ENCODE data around the gene FAM177B.

Gene FAM177B

GRCh38 chr1:222788402-222789156 lies 51.6 kb downstream of the FAM177B start:
- Histone ChIP-seq H3K9me3 (ENCODE audit: insufficient read depth, low read depth, low read length) (no peaks in the 10 kb centered on the region), H4K12ac (ENCODE audit: low read depth, low read length) (no peak overlapping the region), H3K4me3 (ENCODE audit: low read depth, low read length) (no peak overlapping the region), H2AK5ac (ENCODE audit: low read length) (no peak overlapping the region), H4K8ac (ENCODE audit: low read depth, low read length) (no peak overlapping the region), H3K4ac (ENCODE audit: low read depth, low read length) (no peak overlapping the region), H2BK120ac (ENCODE audit: insufficient read depth, low read length, poor library complexity) (no peak overlapping the region), H2BK12ac (ENCODE audit: low read length) (no peak overlapping the region), H2AFZ (ENCODE audit: insufficient read depth, low read length, poor library complexity) (no peak overlapping the region), H3K9ac (ENCODE audit: low read length) (no peak overlapping the region), H3K4me2 (ENCODE audit: low read length) (no peak overlapping the region), H3K36me3 (ENCODE audit: control insufficient read depth in 1 of 2, insufficient read depth in 2 of 2, low read length in 2 of 2) (no peaks in the 10 kb centered on the region), H3K27me3 (ENCODE audit: insufficient read depth, low read length) (no peaks in the 10 kb centered on the region), H3K79me2 (ENCODE audit: control insufficient read depth, insufficient read depth, low read length, poor library complexity) (no peaks in the 10 kb centered on the region), H3K27ac (ENCODE audit: low read depth, low read length) (no peak overlapping the region), H3K79me1 (ENCODE audit: low read length) (no peaks in the 10 kb centered on the region), H3K4me1 (ENCODE audit: control insufficient read depth in 1 of 2, insufficient read depth in 2 of 2, low read length in 2 of 2) (no peaks in the 10 kb centered on the region), H3K18ac (ENCODE audit: low read length) (no peak overlapping the region), H4K91ac (ENCODE audit: low read depth, low read length) (no peak overlapping the region), H2BK5ac (ENCODE audit: low read depth, low read length, poor library complexity) (no peak overlapping the region), H3K23ac (ENCODE audit: low read length) (no peak overlapping the region), H3K14ac (ENCODE audit: low read length) (no peak overlapping the region)
- DNase-seq: no peak
- WGBS (ENCODE audit: extremely low coverage, insufficient coverage, insufficient read length): no CpG with 5 or more reads among the region's 3 CpGs

- H2AK5ac ChIP-seq (ENCODE audit: low read length): no peak overlapping the region
- H3K14ac ChIP-seq (ENCODE audit: low read length): no peak overlapping the region
- H3K9me3 ChIP-seq (ENCODE audit: insufficient read depth, low read depth, low read length): no peaks in the 10 kb centered on the region
- no peak overlapping the region for H3K18ac ChIP-seq (ENCODE audit: low read length)
- H3K4me1 ChIP-seq (ENCODE audit: control insufficient read depth in 1 of 2, insufficient read depth in 2 of 2, low read length in 2 of 2): no peaks in the 10 kb centered on the region
- no peak overlapping the region for H2BK5ac ChIP-seq (ENCODE audit: low read depth, low read length, poor library complexity)
- no peak overlapping the region for H4K91ac ChIP-seq (ENCODE audit: low read depth, low read length)
- DNase-seq: no peak
- no peak overlapping the region for H4K12ac ChIP-seq (ENCODE audit: low read depth, low read length)
- no peaks in the 10 kb centered on the region for H3K79me2 ChIP-seq (ENCODE audit: control insufficient read depth, insufficient read depth, low read length, poor library complexity)
- no peak overlapping the region for H3K4me2 ChIP-seq (ENCODE audit: low read length)
- no CpG with 5 or more reads among the region's 2 CpGs for WGBS (ENCODE audit: extremely low coverage, insufficient coverage, insufficient read length)
- H3K4me3 ChIP-seq (ENCODE audit: low read depth, low read length): no peak overlapping the region
- no peak overlapping the region for H4K8ac ChIP-seq (ENCODE audit: low read depth, low read length)
- H2BK120ac ChIP-seq (ENCODE audit: insufficient read depth, low read length, poor library complexity): no peak overlapping the region
- H3K27ac ChIP-seq (ENCODE audit: low read depth, low read length): no peak overlapping the region
- H3K9ac ChIP-seq (ENCODE audit: low read length): no peak overlapping the region
- no peaks in the 10 kb centered on the region for H3K27me3 ChIP-seq (ENCODE audit: insufficient read depth, low read length)
- no peak overlapping the region for H3K4ac ChIP-seq (ENCODE audit: low read depth, low read length)
- no peak overlapping the region for H2AFZ ChIP-seq (ENCODE audit: insufficient read depth, low read length, poor library complexity)
- H3K79me1 ChIP-seq (ENCODE audit: low read length): no peaks in the 10 kb centered on the region
- no peak overlapping the region for H2BK12ac ChIP-seq (ENCODE audit: low read length)
- no peaks in the 10 kb centered on the region for H3K36me3 ChIP-seq (ENCODE audit: control insufficient read depth in 1 of 2, insufficient read depth in 2 of 2, low read length in 2 of 2)
- H3K23ac ChIP-seq (ENCODE audit: low read length): no peak overlapping the region
Measured at GRCh38 chr1:222790115-222790514, 53.1 kb downstream of the FAM177B start.

GRCh38 chr1:222790520-222790919 lies 53.5 kb downstream of the FAM177B start:
- Histone ChIP-seq H3K79me2 (ENCODE audit: control insufficient read depth, insufficient read depth, low read length, poor library complexity) (no peaks in the 10 kb centered on the region), H4K91ac (ENCODE audit: low read depth, low read length) (no peak overlapping the region), H3K27ac (ENCODE audit: low read depth, low read length) (no peak overlapping the region), H3K79me1 (ENCODE audit: low read length) (no peaks in the 10 kb centered on the region), H3K36me3 (ENCODE audit: control insufficient read depth in 1 of 2, insufficient read depth in 2 of 2, low read length in 2 of 2) (no peaks in the 10 kb centered on the region), H3K23ac (ENCODE audit: low read length) (no peak overlapping the region), H3K27me3 (ENCODE audit: insufficient read depth, low read length) (no peaks in the 10 kb centered on the region), H4K12ac (ENCODE audit: low read depth, low read length) (no peak overlapping the region), H3K9ac (ENCODE audit: low read length) (no peak overlapping the region), H2BK12ac (ENCODE audit: low read length) (no peak overlapping the region), H4K8ac (ENCODE audit: low read depth, low read length) (no peak overlapping the region), H3K18ac (ENCODE audit: low read length) (no peak overlapping the region), H3K9me3 (ENCODE audit: insufficient read depth, low read depth, low read length) (no peaks in the 10 kb centered on the region), H3K4me2 (ENCODE audit: low read length) (no peak overlapping the region), H3K4me3 (ENCODE audit: low read depth, low read length) (no peak overlapping the region), H2BK120ac (ENCODE audit: insufficient read depth, low read length, poor library complexity) (no peak overlapping the region), H2BK5ac (ENCODE audit: low read depth, low read length, poor library complexity) (no peak overlapping the region), H3K4ac (ENCODE audit: low read depth, low read length) (no peak overlapping the region), H3K14ac (ENCODE audit: low read length) (no peak overlapping the region), H3K4me1 (ENCODE audit: control insufficient read depth in 1 of 2, insufficient read depth in 2 of 2, low read length in 2 of 2) (no peaks in the 10 kb centered on the region), H2AFZ (ENCODE audit: insufficient read depth, low read length, poor library complexity) (no peak overlapping the region), H2AK5ac (ENCODE audit: low read length) (no peak overlapping the region)
- no CpG with 5 or more reads among the region's 4 CpGs for WGBS (ENCODE audit: extremely low coverage, insufficient coverage, insufficient read length)
- no peak for DNase-seq

GRCh38 chr1:222791006-222791710 lies 54.2 kb downstream of the FAM177B start:
- no peaks in the 10 kb centered on the region for H3K79me1 ChIP-seq (ENCODE audit: low read length)
- no peak overlapping the region for H3K4ac ChIP-seq (ENCODE audit: low read depth, low read length)

More at GRCh38 chr1:222791006-222791710, 54.2 kb downstream of the FAM177B start:
- H4K8ac ChIP-seq (ENCODE audit: low read depth, low read length): no peak overlapping the region
- no peak overlapping the region for H3K27ac ChIP-seq (ENCODE audit: low read depth, low read length)
- H3K14ac ChIP-seq (ENCODE audit: low read length): no peak overlapping the region
- no peak overlapping the region for H4K91ac ChIP-seq (ENCODE audit: low read depth, low read length)
- no peaks in the 10 kb centered on the region for H3K4me1 ChIP-seq (ENCODE audit: control insufficient read depth in 1 of 2, insufficient read depth in 2 of 2, low read length in 2 of 2)
- H2BK12ac ChIP-seq (ENCODE audit: low read length): no peak overlapping the region
- H3K9me3 ChIP-seq (ENCODE audit: insufficient read depth, low read depth, low read length): no peaks in the 10 kb centered on the region
- no peak overlapping the region for H3K4me2 ChIP-seq (ENCODE audit: low read length)
- H3K79me2 ChIP-seq (ENCODE audit: control insufficient read depth, insufficient read depth, low read length, poor library complexity): no peaks in the 10 kb centered on the region
- no peak overlapping the region for H3K23ac ChIP-seq (ENCODE audit: low read length)
- no peak overlapping the region for H2BK120ac ChIP-seq (ENCODE audit: insufficient read depth, low read length, poor library complexity)
- no CpG with 5 or more reads among the region's 4 CpGs for WGBS (ENCODE audit: extremely low coverage, insufficient coverage, insufficient read length)
- no peak for DNase-seq
- no peak overlapping the region for H2BK5ac ChIP-seq (ENCODE audit: low read depth, low read length, poor library complexity)
- H3K36me3 ChIP-seq (ENCODE audit: control insufficient read depth in 1 of 2, insufficient read depth in 2 of 2, low read length in 2 of 2): no peaks in the 10 kb centered on the region
- H3K27me3 ChIP-seq (ENCODE audit: insufficient read depth, low read length): no peaks in the 10 kb centered on the region
- H4K12ac ChIP-seq (ENCODE audit: low read depth, low read length): no peak overlapping the region
- no peak overlapping the region for H3K18ac ChIP-seq (ENCODE audit: low read length)
- H3K4me3 ChIP-seq (ENCODE audit: low read depth, low read length): no peak overlapping the region
- H3K9ac ChIP-seq (ENCODE audit: low read length): no peak overlapping the region
- no peak overlapping the region for H2AK5ac ChIP-seq (ENCODE audit: low read length)
- H2AFZ ChIP-seq (ENCODE audit: insufficient read depth, low read length, poor library complexity): no peak overlapping the region

Data from trophoblast cell (in vitro differentiated cells and primary cell).